Neural cell (in vitro differentiated cells): ENCODE measurements around the gene PHLDB2.

ENCODE experiments used
- CTCF ChIP-seq: fragments of 450-650 bp; IDR thresholded peaks from 2 replicates; pipeline ENCODE4 v1.5.1; 2014; ENCODE audit warnings: antibody characterized with exemption, mild to moderate bottlenecking, moderate library complexity; ENCODE audit not compliant: poor library complexity, severe bottlenecking
- EP300 ChIP-seq: fragments of 450-650 bp; conservative IDR thresholded peaks from 2 replicates; pipeline ENCODE4 v1.6.1; 2014; ENCODE audit warnings: antibody characterized with exemption, mild to moderate bottlenecking, moderate library complexity; ENCODE audit not compliant: poor library complexity, severe bottlenecking
- EZH2 ChIP-seq: fragments of 200-600, 300-800 bp; shearing (Covaris generic), sonication (generic); IDR thresholded peaks from 2 replicates; pipeline ENCODE4 v1.6.1; 2014; ENCODE audit warnings: antibody characterized with exemption, low read length, borderline replicate concordance, mild to moderate bottlenecking; ENCODE audit not compliant: insufficient read depth, poor library complexity, severe bottlenecking
- MXI1 ChIP-seq: fragments of 450-650 bp; conservative IDR thresholded peaks from 2 replicates; pipeline ENCODE4 v1.6.1; 2014; ENCODE audit warnings: antibody characterized with exemption, mild to moderate bottlenecking; ENCODE audit not compliant: poor library complexity, severe bottlenecking
- POLR2AphosphoS5 ChIP-seq: IDR thresholded peaks from 2 replicates; pipeline ENCODE4 v1.6.1; 2012
- RAD21 ChIP-seq: fragments of 450-650 bp; conservative IDR thresholded peaks from 2 replicates; pipeline ENCODE4 v1.6.1; 2014; ENCODE audit warnings: antibody characterized with exemption, mild to moderate bottlenecking, moderate library complexity
- REST ChIP-seq: IDR thresholded peaks from 2 replicates; pipeline ENCODE4 v1.6.1; 2012; ENCODE audit warnings: borderline replicate concordance
- SMC3 ChIP-seq: fragments of 450-650 bp; conservative IDR thresholded peaks from 2 replicates; pipeline ENCODE4 v1.6.1; 2014; ENCODE audit warnings: antibody characterized with exemption, mild to moderate bottlenecking, moderate library complexity; ENCODE audit not compliant: poor library complexity
- TAF1 ChIP-seq: IDR thresholded peaks from 2 replicates; pipeline ENCODE4 v1.6.1; 2012; ENCODE audit warnings: low read depth

- TF ChIP-seq TAF1: no peak
- TF ChIP-seq CTCF: no peak
- TF ChIP-seq POLR2AphosphoS5: no peak
- no peak for TF ChIP-seq EP300
- no peak for TF ChIP-seq EZH2
- no peak for TF ChIP-seq REST
- no peak for TF ChIP-seq RAD21
- no peak for TF ChIP-seq SMC3
- TF ChIP-seq MXI1: no peak
Observed at GRCh38 chr3:111827871-111828270, 31.2 kb upstream of the PHLDB2 start.
